Activated T-helper 1 cell treated with Interleukin-2 at 50 U/mL for 16 hours (primary cell): ENCODE results near the gene FOXJ3.
A peak's percentile ranks its signal among the peaks of the same experiment; 100 is the strongest.

ENCODE experiments used
- DNase-seq: peaks from one replicate; pipeline ENCODE4 v3.0.0-alpha.2; 2020; ENCODE audit warnings: low read depth

Gene FOXJ3

DNA sequence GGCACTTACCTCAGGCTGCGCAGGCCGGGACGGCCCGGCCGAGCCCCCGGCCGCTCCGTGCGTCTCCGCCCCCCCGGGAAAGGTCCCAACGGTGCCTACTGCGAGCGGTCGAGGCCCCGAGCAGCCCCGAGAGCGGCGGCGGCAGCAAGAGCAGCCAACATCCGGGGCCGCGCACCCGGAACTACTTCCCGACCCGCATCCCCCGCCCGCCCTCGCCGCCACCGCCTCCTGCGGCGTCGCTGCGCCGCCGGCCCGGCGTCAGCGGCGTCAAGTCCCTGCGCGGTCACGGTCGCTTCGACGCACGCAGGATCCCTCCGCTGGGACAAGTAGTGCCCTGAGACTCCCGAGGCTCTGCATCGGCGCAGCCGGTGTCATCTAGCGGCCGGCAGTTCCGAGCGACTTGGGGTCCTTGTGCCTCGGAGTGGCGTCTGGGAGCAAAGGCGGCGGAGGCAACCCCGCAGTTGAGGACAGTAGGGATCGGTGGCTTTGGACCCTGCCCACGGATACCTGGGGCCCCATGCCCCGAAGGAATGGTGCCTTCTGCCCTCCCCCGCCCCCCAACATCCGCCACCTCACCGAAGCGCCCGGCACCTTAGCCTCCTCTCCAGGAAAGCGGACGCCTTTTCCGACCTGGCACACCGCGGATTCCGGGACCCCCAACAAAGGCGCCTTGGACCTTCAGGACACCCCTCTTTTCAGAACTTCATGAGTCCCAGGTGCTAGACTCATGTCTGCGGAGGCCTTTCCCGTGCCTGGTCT is at the start of gene FOXJ3:
Gene FOXJ3 (minus strand): TSS at position 186 of the 759 bp plus-strand sequence. CDS start 24,142 bp downstream, outside the sequence.
- DNase-seq: peak; percentile 89

GRCh38 chr1:42381280-42381673 is 46.2 kb upstream of the FOXJ3 start:
- DNase-seq: no peak

DNA sequence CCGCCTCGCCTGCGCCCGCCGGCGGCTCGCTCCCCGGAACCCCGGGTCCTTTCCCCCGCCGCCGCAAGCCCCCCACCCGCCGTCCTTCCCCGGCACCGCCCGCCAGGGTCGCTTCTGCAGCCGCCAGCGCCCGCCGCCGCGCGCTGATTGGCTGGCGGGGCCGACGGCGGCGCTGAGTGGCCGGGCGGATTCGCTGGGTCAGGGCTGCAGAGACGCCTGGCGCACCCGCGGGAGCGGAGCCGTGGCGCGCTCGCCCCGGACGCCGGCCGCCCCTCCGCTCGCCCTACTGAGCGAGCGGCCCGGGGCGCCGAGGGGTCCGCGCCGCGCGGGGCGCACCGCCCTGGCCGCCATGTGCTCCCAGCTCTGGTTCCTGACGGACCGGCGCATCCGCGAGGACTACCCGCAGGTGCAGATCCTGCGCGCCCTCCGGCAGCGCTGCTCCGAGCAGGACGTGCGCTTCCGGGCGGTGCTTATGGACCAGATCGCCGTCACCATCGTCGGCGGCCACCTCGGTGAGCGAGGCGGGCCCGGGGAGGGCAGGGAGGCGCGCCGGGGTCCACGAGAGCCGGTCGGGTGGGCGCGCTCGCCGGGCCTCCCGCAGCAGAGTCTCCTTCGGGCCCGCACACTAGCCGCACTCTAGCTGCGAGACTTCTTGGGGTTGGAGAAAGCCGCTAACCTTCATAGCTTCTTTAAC is 45.7 kb upstream of the FOXJ3 start, which contains the start of gene RIMKLA:
Gene RIMKLA (plus strand): TSS at position 207 of the 694 bp plus-strand sequence. CDS start 143 bp downstream, at position 350.
- DNase-seq: peak; percentile 13

DNA sequence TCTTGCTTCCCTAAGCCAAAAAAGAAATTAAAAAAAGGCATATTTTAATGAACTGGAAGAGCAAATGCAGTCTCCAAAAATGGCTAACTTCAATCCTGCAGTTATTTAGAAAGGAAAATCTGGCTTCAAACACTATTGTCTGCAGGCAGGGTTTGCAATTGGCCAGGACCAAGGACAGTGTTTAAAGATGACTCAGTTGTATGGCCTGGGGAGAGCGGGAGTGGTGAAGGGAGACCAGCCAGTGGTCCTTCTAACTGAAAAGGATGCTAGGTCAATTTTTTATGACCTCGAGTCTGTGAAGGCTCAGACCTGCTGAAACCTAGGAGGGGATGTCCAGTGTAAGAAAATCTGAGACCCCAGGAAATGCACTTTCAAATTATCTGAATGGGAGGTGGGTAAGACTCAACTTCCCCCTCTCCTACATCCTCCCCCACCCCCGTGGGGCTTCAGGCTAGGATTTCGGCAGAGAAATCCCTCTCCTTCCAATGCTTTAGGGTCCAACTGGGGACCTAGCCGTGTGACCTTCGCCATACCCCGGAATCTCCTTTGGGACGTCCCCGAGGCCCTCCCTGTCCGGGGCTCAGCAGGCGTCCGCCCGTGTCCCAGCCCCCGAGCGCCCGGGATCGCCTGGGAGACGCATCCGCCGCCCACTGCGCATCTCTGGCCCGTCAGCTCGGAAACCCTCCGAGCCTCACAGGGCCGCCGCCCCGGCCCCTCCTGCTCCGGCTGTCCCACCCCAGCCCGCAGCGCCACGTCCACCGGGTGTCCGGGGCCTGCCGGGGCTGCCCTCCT is 45.0 kb upstream of the FOXJ3 start:
- no peak for DNase-seq

GRCh38 chr1:42372796-42373195 is 37.8 kb upstream of the FOXJ3 start:
- no peak for DNase-seq

DNA sequence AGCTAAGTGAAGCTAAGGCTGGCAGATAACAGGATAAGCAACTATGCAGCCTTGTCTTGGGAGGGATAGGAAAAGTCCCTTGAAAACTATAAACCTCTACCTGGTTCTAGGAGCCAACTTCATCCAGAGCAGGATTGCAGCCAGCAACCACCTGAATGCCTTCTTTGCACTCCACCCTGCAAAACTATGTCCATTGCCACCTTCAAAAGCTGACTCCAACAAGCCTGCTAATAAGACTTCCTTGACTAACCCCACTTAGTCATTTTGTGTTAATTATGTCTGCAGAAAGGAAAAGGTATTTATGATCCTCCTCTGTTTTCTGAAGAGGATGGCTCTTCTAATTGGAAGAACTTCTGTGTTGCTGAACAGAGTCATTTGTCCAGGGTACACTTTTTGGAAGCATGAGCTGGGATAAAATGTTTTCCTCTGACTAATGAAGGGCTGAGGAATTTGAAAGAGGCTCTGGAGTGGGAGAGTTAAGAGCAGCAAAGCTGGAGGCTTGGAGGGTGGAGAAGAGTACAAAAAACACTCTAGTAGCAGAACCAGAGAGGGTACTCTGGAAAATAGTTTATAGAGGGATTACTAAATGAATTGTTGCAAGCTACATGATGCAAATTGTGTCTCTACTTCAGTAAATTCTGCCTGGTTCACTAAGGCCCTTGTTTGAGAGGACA is 36.0 kb upstream of the FOXJ3 start:
- no peak for DNase-seq

- no peak for DNase-seq
Measured at GRCh38 chr1:42369471-42369870, 34.4 kb upstream of the FOXJ3 start.

DNA sequence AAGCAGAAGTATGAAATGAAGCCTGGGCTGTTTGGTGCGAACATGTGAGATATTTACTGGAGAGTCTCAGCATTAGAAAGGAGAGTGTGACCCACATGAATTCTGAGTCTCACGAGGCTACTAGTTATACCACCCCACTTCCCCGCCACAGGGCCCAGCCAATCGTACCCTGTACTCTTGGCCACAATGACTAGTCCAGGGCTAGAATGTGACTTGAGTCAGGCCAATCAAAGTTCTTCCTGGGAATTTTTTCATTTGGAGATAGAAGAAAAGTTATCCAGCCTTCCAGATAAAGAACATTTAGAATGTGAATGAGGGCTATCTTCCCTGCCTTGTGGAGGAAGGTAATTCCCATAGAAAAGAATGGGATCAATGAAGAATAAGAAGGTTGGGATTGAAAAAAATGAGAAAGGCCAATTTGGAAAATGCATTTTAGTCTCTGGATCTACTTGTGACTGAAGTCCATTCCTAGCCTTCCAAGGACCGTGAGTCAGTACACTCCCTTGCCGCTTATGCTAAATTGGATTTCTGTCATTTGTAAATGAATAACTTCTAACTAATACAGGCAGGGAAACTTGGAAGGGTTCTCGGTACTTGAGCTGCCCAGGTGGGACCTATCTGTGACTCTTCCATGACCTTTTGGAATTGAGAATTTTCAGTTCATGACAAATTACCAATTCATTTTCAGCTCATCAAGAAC is 33.2 kb upstream of the FOXJ3 start:
- no peak for DNase-seq

- no peak for DNase-seq
Measured at GRCh38 chr1:42365118-42365517, 30.1 kb upstream of the FOXJ3 start.

DNA sequence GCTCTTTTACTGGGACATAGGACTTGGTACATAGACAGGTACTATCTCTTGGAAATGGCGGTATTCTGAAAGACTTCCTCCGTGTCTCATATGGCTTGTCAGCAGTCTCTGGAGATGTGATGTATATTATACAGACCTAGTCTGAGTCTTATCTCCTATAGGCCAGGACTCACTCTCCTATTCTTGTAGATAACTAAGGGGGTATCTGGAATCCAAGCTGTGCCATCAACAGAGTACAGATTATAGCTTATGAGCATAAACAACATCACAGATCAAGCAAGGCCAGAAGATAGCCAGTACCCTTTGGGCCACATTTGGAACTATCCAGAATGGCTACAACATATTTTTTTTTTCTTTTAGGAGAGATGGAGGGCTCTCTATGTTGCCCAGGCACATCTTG is 29.5 kb upstream of the FOXJ3 start:
- DNase-seq: no peak

- DNase-seq: no peak
Measured at GRCh38 chr1:42364089-42364488, 29.1 kb upstream of the FOXJ3 start.

GRCh38 chr1:42359466-42359865 is 24.4 kb upstream of the FOXJ3 start:
- DNase-seq: no peak

DNA sequence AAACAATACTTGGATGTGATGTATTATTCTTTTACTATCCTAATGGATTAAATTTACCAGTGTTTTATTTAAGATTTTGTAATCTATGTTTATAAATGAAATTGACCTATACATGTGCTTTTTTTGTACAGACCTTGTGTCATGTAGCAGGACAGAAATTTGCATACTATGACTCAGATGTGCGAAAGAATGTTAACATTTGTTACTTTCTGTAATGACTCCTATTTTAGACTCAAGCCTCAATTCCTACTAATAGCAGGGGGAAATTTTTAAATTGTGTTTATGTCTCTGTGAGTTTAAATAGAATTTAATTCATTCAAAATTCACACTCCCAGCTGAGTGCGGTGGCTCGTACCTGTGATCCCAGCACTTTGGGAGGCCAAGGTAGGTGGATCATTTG is 23.8 kb upstream of the FOXJ3 start:
- no peak for DNase-seq

GRCh38 chr1:42350086-42350485 is 15.1 kb upstream of the FOXJ3 start:
- DNase-seq: no peak

DNA sequence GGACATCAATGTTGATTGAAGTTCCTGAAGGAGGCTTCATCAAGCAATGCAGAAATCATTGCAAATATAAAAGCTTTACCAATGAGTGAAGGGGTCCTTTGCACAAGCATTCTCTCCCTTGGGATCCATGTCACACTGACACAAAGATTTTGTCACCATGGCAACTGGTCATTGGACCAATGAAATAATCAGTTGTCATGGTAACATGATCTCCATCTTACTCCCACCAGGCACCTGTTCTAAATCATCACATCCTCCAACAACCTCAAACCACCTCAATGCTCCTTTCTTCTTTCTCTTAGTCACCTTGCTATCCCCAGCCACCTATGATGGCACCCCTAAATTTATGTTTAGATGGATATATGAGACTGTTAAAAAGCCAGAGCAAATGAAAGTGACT is 13.5 kb upstream of the FOXJ3 start:
- DNase-seq: no peak

- DNase-seq: no peak
Measured at GRCh38 chr1:42343049-42343448, 8.0 kb upstream of the FOXJ3 start.

DNA sequence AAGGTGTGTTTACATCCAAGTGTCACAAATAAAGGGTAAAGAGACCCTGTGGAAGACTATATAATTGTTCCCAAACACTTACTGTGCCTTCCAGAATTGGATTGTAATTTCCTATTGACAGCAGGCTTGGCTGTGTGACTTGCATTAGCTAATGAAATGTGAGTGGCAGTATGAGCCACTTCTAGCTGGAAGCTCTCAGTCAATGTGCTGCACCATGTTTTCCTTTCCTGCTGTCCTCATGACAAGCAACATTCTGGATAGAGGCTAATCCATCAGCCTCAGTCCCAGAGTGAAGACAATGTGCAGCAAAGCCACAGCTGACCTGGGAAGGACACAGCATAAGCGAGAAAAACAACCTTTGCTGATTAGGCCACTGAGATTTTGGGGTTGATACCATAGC is 5.9 kb upstream of the FOXJ3 start:
- DNase-seq: no peak

- DNase-seq: no peak
Measured at GRCh38 chr1:42340093-42340492, 5.1 kb upstream of the FOXJ3 start.

DNA sequence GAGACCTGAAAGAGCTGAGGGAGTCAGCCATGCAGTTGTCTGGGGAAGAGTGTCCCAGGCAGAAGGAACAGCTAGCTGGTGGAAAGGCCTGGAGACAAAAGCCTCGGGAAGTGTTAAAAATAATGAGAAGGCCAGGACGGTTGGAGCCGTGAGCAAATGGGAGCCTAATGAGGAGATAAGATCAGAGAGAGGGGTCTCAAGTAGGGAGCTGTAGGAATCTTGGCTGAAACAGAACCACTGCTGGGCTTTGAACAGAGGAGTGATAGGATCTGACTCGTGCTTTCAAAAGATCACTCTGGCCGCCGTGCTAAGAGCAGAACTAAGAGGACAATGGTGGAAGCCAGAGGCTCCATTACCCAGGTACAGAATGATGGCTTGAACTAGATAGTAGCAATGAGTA is 1.9 kb upstream of the FOXJ3 start:
- DNase-seq: no peak

GRCh38 chr1:42335809-42336518 is 929 bp upstream of the FOXJ3 start:
- no peak for DNase-seq
